Measurements from ENCODE around the gene ZNF354C.

DNA sequence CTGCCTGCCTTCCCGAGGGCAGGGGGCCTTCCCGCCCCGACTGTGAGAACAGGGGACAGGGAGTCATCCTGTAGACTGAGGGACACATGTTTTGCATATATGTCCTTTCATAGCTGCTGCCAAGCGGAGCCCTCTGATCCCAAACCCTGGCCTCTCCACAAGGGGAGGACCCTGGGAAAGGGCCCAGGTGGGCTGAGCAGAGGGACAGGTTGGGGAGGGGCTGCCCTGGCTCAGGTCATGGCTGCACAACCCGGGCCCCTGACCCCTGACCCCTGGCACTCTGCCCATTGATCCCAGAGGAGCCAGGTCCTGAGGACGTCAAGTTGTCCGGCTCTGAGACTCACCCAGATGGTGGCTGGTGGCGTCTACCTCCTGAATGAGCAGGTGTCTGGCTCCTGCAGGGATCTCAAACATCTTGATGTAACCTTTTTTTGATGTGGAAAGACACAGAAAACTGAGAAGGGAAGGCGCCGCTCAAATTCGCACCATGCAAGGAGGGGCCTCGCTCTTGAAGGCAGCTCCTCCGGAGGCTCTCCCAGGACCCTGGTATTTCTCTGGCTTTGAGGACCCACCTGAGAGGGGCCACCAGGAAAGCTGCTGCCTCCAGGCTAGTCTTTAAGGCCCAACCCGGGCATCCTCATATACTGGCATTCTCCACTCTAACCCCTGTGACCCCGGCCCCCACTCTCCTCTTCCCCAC, 71.9 kb downstream of the ZNF354C start:
- TF ChIP-seq POLR2A (IDR thresholded peaks at IDR 0.05) = no peak
- TF ChIP-seq, protein P1, sequence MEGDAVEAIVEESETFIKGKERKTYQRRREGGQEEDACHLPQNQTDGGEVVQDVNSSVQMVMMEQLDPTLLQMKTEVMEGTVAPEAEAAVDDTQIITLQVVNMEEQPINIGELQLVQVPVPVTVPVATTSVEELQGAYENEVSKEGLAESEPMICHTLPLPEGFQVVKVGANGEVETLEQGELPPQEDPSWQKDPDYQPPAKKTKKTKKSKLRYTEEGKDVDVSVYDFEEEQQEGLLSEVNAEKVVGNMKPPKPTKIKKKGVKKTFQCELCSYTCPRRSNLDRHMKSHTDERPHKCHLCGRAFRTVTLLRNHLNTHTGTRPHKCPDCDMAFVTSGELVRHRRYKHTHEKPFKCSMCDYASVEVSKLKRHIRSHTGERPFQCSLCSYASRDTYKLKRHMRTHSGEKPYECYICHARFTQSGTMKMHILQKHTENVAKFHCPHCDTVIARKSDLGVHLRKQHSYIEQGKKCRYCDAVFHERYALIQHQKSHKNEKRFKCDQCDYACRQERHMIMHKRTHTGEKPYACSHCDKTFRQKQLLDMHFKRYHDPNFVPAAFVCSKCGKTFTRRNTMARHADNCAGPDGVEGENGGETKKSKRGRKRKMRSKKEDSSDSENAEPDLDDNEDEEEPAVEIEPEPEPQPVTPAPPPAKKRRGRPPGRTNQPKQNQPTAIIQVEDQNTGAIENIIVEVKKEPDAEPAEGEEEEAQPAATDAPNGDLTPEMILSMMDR (IDR thresholded peaks at IDR 0.05) = no peak
